ENCODE measurements around the gene PES1. TPM values are rescaled to one million over a fixed set of nuclear protein-coding genes. Genes with fewer than 3 reads are reported as not detected.

Gene PES1
- total RNA-seq, 1 donor from 2014 or later: 19.3 TPM

GRCh38 chr22:30535182-30535581, 56.5 kb downstream of the PES1 start:
- intact Hi-C loops (cut with DNase I): no loop called here
- no peak for DNase-seq
- ATAC-seq (ENCODE audit: poor library complexity): no peak

- DNase-seq (no peak), ATAC-seq (ENCODE audit: poor library complexity) (no peak)
- intact Hi-C loops (cut with DNase I): no loop called here
These were observed 59.8 kb downstream of the PES1 start for GRCh38 chr22:30531651-30532608.

- intact Hi-C loops (cut with DNase I): no loop called here
- no peak for DNase-seq
- no peak for ATAC-seq (ENCODE audit: poor library complexity)
These were observed 65.1 kb downstream of the PES1 start for GRCh38 chr22:30526656-30527055.

Other genes with a start within 250 kb of the PES1 start
- 87.7 TPM for gene SF3A1, start 235.0 kb downstream of the PES1 start, total RNA-seq
- gene CCDC157, start 234.9 kb downstream of the PES1 start, total RNA-seq: 0.51 TPM
- gene RNF215, start 204.5 kb downstream of the PES1 start, total RNA-seq: 4.3 TPM
- gene SEC14L2, start 194.9 kb downstream of the PES1 start, total RNA-seq: 1.5 TPM
- gene MTFP1, start 166.1 kb downstream of the PES1 start, total RNA-seq: 15.1 TPM
- not detected for gene SEC14L3, start 119.9 kb downstream of the PES1 start, total RNA-seq
- not detected for gene SEC14L4, start 86.2 kb downstream of the PES1 start, total RNA-seq
- not detected for gene SEC14L6, start 45.2 kb downstream of the PES1 start, total RNA-seq
- 0.27 TPM for gene GAL3ST1, start 17.2 kb downstream of the PES1 start, total RNA-seq
- gene TCN2, start 15.3 kb upstream of the PES1 start, total RNA-seq: 13.4 TPM
- 4.1 TPM for gene SLC35E4, start 43.9 kb upstream of the PES1 start, total RNA-seq
- gene DUSP18, start 76.0 kb upstream of the PES1 start, total RNA-seq: 2.2 TPM
- gene OSBP2, start 103.0 kb upstream of the PES1 start, total RNA-seq: 15.1 TPM

All from Right ventricle myocardium superior (tissue), 1 donor.